LNCAP (cell line): ENCODE results near the gene SLC22A13.

ENCODE experiments used
- CTCF ChIP-seq: fragments of 450-650 bp; IDR thresholded peaks from 2 replicates; pipeline ENCODE4 v1.5.1; 2017; ENCODE audit warnings: mild to moderate bottlenecking

SLC22A13 gene

DNA sequence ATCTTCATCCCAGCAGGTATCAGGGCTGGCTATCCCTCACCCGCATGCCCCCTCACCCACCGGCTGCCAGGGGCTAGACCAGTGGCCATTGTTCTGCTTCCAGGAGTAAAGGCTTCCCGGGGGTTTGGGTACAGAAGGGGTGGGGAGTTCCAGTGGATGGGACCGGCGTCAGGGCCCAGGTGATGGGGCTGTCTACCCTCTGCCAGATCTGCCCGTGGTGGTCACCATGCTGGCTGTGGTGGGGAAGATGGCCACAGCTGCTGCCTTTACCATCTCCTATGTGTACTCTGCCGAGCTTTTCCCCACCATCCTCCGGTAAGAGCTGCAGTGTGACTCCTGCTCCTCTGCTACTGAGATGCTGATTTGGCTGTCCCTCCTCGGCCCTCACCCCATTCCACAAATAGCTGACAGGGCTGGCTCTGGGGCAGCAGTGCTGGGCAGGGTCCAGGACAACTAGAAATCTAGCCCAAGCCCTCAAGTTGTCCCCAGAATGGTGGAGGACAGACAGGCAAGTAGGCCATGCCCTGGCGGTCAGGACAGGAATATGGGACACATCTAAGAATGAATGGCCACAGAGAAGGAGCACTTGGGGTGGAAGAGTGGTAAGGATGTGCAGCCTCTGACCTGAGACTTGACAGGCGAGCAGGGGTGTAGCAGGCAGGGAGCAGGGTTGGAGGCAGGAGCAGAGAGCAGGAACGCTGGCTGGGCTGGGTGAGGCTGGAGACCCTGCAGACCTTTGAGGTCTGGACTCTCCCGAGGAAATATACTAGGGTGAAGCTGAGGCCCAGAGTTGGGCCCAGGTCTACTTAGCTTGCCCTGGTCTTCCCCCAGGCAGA lies 10.7 kb downstream of the SLC22A13 start:
- TF ChIP-seq CTCF: no peak

- no peak for TF ChIP-seq CTCF
Observed at GRCh38 chr3:38276917-38277630, 11.5 kb downstream of the SLC22A13 start.

DNA sequence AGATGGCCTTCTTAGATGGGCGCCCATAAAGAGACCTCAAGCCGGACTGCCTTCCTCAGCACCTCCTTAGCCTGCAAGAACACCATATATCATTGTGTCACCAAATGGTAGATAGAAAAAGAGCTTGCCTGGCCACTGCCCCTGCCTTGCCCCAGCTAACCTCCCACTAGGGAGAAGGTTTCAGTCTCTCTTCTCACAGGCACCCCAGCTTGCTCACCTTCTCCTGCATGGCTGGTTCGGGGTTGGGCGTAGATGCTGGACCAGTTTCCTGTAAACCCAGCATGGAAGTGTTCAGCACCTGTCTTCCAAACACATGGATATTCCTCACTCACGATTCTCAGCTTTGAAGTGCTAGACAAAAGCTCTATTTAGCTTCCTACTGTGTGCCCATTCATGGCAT lies 13.2 kb downstream of the SLC22A13 start:
- TF ChIP-seq CTCF: no peak

DNA sequence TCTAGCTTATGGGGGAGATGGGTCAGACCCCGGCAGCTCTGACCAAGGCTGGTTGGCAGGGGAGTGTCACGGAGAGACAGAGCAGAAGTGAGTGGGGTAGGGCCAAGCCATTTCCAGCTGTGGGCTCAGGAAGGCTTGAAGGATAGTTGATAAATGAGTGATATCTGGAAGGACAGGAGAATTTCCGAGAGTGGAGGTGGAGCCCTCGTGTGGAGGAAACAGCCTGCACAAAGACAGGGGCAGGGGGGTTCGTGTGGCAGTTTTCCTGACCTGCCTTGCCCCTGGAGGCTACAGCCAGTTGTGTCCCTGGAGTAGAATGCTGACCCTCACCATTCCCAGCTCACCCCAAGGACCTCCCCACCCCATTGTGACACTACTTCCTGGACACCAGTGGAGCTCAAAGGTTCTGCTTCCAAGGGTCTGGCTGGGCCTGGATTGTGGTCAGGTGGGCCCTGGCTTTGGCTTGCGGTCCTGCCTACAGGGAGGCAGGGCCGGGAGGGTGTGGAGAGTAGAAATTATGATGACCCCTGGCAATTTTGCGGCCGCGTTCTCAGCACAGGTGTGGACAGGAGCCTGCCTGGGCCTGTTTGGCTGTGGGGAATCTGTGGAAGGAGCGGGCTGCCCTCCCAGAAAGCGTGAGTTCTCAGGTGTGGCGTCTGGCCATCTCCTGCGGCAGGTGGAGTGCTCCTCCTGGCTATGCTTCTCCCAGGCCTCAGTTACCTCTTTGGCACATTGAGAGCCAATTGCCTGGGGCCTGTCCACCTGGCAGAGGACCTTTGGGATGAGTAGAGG lies 16.5 kb downstream of the SLC22A13 start, which contains the start of gene SLC22A14:
Gene SLC22A14 (plus strand): TSS at position 400 of the 792 bp plus-strand sequence. CDS start 23,733 bp downstream, outside the sequence.
- TF ChIP-seq CTCF: no peak

DNA sequence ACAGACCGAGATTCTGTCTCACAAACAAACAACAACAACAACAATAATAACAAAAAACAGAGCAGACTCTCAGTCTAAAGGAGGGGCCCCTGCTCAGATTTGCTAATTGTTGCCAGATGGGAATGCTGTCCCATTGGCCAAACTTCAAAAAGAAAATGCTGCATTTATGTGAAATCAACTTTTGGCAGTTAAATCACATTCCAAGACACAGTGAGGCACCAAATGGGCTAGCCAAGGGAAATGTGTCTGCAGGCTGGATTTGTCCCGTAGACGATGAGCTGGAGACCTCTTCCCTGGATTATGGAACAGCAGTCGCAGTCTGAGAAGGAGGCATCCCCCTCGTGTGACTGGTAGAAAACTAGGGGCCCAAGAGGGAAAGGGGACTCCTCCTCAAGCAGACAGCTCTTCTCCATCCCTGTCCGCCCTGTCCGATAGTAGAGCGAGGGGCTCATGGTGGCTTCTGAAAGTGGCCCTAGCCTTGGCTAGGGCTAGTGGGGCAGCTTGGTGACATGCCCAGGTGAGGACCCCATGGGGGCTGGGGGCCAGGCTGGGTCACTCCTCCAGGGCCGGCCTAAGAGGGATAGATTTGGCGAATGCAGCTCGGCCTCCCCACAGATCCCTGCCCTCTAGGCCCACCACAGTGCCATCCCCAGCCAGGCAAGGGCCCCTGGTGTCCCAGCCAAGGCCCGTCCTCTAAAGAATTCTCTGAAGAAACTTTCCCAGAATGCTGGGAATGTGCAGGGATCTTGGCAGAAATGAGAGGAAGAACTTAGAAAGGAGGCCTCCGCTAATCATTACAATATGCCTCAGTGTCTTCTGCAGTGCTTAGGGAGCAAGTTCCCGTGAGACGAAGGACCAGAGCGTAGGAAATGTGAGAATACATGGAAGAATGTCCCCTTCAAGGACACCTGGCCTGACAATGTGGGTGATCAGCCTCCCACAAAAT lies 18.5 kb downstream of the SLC22A13 start:
- no peak for TF ChIP-seq CTCF

DNA sequence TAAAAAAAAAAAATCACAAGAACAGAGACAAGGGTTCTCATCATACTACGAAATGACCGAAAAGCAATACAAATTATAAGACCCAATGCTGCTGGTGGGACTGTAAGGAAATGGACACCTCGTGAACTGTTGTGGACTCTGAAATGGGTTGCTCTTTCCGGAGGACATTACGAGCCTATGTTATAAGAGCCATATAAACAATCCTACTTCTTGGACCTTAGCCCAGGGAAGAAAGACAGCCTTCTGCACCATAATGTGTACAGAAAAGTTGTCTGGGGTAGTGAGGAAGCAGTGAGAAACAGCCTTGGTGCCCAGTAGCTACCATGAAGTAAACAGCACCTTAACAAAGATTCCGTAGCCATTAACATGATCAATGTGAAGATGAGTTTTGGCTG lies 19.1 kb downstream of the SLC22A13 start:
- no peak for TF ChIP-seq CTCF
